Muscle layer of duodenum (tissue), 2 donors: ENCODE results near the gene SYNPO.
A peak's percentile ranks its signal among the peaks of the same experiment; 100 is the strongest.

Experiments
- H3K27ac ChIP-seq: one replicate; pipeline ENCODE4 v1.7.0; 2013; ENCODE audit warnings: mild to moderate bottlenecking, low read length
- H3K27me3 ChIP-seq: one replicate; pipeline ENCODE4 v1.7.0; 2013; ENCODE audit warnings: low read depth, mild to moderate bottlenecking, control low read depth, low read length
- H3K36me3 ChIP-seq, 2 donors: one replicate each; pipeline ENCODE4 v1.7.0; 2013; ENCODE audit warnings: low read length in 2 of 2, control low read depth in 1 of 2, mild to moderate bottlenecking in 1 of 2; ENCODE audit not compliant: insufficient read depth in 2 of 2, control insufficient read depth in 1 of 2
- H3K4me1 ChIP-seq, 2 donors: one replicate each; pipeline ENCODE4 v1.7.0; 2013; ENCODE audit warnings: low read length in 2 of 2, mild to moderate bottlenecking in 2 of 2, control low read depth in 1 of 2, moderate library complexity in 1 of 2; ENCODE audit not compliant: insufficient read depth in 2 of 2, control insufficient read depth in 1 of 2
- H3K4me3 ChIP-seq, 2 donors: one replicate each; pipeline ENCODE4 v1.7.0; 2013; ENCODE audit warnings: low read length in 2 of 2, low read depth in 1 of 2, mild to moderate bottlenecking in 1 of 2
- H3K9me3 ChIP-seq, 2 donors: one replicate each; pipeline ENCODE4 v1.7.0; 2013; ENCODE audit warnings: low read length in 2 of 2, control low read depth in 1 of 2, mild to moderate bottlenecking in 1 of 2; ENCODE audit not compliant: control insufficient read depth in 1 of 2
- donor health status: healthy.

The SYNPO gene

GRCh38 chr5:150627731-150628545 lies 12.5 kb upstream of the SYNPO start:
- H3K4me1 ChIP-seq = peaks cover 25 to 64% of the 10 kb centered on the region in 2 donors
- no peak overlapping the region for H3K4me3 ChIP-seq
- H3K27me3 ChIP-seq = no peaks in the 10 kb centered on the region
- H3K9me3 ChIP-seq = no peaks in the 10 kb centered on the region
- H3K36me3 ChIP-seq = no peaks in the 10 kb centered on the region
- H3K27ac ChIP-seq = peak overlapping the region; percentile 89

DNA sequence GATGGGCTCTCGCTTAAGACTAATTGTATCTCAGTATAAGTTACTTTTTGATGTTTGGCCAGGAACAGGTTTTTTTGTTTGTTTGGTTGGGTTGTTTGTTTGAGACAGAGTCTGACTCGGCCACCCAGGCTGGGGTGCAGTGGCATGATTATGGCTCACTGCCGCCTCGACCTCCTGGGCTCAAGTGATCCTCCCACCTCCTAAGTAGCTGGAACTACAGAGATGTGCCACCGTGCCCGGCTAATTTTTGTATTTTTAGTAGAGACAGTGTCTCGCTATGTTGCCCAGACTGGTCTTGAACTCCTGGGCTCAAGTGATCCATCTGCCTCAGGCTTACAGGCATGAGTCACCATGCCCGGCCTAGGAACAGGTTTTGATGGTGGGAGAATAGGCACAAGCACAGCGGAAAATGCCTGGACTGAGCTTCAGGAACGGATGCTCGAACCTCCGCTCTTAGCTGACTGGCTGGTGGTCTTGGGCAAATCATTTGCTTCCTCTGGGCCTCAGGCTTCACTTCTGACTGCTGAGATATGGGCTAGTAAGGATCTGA lies 11.4 kb upstream of the SYNPO start:
- Histone ChIP-seq H3K27ac (no peak overlapping the region), H3K27me3 (no peaks in the 10 kb centered on the region), H3K9me3 (no peaks in the 10 kb centered on the region), H3K36me3 (no peaks in the 10 kb centered on the region), H3K4me3 (no peak overlapping the region), H3K4me1 (peaks cover 14 to 62% of the 10 kb centered on the region in 2 donors)

- H3K4me3 ChIP-seq = no peak overlapping the region
- H3K27ac ChIP-seq = no peak overlapping the region
- no peaks in the 10 kb centered on the region for H3K27me3 ChIP-seq
- peaks cover 12 to 59% of the 10 kb centered on the region in 2 donors for H3K4me1 ChIP-seq
- H3K9me3 ChIP-seq = no peaks in the 10 kb centered on the region
- no peaks in the 10 kb centered on the region for H3K36me3 ChIP-seq
These were observed 10.4 kb upstream of the SYNPO start for GRCh38 chr5:150630016-150630415.

GRCh38 chr5:150630461-150631325 lies 9.8 kb upstream of the SYNPO start:
- no peaks in the 10 kb centered on the region for H3K27me3 ChIP-seq
- H3K36me3 ChIP-seq = no peaks in the 10 kb centered on the region
- H3K4me1 ChIP-seq = peaks cover 12 to 59% of the 10 kb centered on the region in 2 donors
- no peaks in the 10 kb centered on the region for H3K9me3 ChIP-seq
- H3K27ac ChIP-seq = no peak overlapping the region
- no peak overlapping the region for H3K4me3 ChIP-seq

DNA sequence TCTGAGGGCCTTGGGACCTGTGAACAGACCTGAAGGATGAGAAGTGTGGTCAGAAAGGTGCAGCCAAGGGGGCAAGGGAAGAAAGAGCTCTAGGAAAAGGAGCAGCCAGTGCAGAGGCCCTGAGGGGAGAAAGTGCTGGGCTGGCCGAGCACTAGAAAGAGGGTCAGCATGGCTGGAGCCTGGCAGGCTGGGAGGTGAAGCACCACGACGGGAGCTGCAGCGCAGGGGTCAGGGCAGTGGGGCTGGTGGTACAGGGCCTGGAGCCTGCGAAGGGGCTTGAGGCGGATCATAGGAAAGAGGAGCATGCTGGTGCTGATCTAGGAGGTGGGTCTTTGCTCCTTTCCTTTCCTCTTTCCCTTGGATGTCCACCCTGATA lies 9.1 kb upstream of the SYNPO start:
- no peaks in the 10 kb centered on the region for H3K36me3 ChIP-seq
- H3K27me3 ChIP-seq = no peaks in the 10 kb centered on the region
- H3K27ac ChIP-seq = no peak overlapping the region
- H3K4me1 ChIP-seq = peaks cover 15 to 62% of the 10 kb centered on the region in 2 donors
- no peaks in the 10 kb centered on the region for H3K9me3 ChIP-seq
- H3K4me3 ChIP-seq = no peak overlapping the region

DNA sequence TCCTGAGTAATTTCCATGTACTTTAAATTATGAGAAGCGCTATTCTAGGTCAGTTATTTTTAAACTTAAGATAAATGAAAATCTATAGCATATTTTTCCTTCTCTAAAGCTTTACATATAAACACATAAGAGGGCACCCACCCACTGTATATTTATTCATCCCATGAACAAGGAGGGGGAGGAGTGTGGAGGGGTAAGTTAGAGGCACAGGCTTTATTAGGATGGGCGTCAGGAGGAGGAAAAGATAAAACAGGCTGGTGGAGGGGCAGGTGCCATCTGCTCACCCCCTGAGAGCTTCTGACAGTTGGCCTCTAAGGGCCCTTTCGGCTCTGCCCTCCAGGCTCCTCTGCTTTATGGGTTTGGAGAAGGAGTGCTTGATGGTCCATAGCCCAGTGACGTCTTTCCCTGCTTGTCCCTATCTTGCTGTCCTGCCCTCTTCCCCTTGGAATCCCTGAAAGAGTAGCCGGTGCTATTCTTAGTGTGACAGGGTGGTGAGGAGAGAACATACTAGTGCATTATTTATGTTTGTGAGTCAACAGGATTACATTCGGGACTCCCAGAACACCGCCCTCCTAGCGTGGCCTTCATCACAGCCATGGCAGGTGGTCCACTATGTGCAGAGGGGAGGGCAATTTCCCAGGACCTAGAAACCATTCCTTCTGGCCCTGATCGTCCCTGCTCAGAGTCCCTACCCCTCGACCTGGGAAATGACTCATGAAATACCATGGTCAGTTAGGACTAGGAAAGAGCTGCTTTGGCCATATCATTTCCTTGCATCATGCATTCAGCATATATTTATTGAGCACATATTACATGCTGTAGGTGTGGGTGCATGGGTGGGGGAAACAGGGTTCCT lies 7.9 kb upstream of the SYNPO start:
- Histone ChIP-seq H3K4me1 (peaks cover 11 to 60% of the 10 kb centered on the region in 2 donors), H3K4me3 (no peak overlapping the region), H3K27ac (no peak overlapping the region), H3K27me3 (no peaks in the 10 kb centered on the region), H3K36me3 (no peaks in the 10 kb centered on the region), H3K9me3 (no peaks in the 10 kb centered on the region)

DNA sequence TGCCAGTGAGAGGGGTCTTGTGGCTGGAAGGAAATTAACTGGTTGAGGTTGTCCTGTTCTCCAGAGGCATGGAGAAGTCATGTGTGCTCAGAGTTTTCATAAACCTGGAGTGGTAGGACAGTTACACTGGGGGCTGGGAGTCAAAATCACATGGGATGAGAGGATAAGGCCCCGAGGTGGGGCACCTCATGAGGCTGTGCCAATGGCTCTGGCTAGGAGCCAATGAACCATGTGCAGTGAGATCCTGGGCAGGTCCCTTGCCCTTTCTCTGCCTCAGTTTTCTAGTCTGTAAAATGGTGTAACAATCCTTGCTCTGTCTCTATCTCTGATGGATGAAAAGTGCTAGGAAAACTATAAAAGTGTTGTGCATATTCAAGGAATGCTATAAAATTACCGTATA lies 7.0 kb upstream of the SYNPO start:
- no peaks in the 10 kb centered on the region for H3K36me3 ChIP-seq
- no peak overlapping the region for H3K4me3 ChIP-seq
- no peaks in the 10 kb centered on the region for H3K9me3 ChIP-seq
- no peak overlapping the region for H3K27ac ChIP-seq
- no peaks in the 10 kb centered on the region for H3K27me3 ChIP-seq
- peaks cover 11 to 62% of the 10 kb centered on the region in 2 donors for H3K4me1 ChIP-seq

- H3K27me3 ChIP-seq = no peaks in the 10 kb centered on the region
- peaks cover 23 to 64% of the 10 kb centered on the region in 2 donors for H3K4me1 ChIP-seq
- no peak overlapping the region for H3K4me3 ChIP-seq
- no peaks in the 10 kb centered on the region for H3K9me3 ChIP-seq
- H3K36me3 ChIP-seq = no peaks in the 10 kb centered on the region
- no peak overlapping the region for H3K27ac ChIP-seq
These were observed 3.8 kb upstream of the SYNPO start for GRCh38 chr5:150636391-150637244.

GRCh38 chr5:150637245-150638052 lies 3.0 kb upstream of the SYNPO start:
- H3K9me3 ChIP-seq = no peaks in the 10 kb centered on the region
- H3K4me3 ChIP-seq = no peak overlapping the region
- H3K27me3 ChIP-seq = no peaks in the 10 kb centered on the region
- H3K27ac ChIP-seq = no peak overlapping the region
- peaks cover 32 to 64% of the 10 kb centered on the region in 2 donors for H3K4me1 ChIP-seq
- H3K36me3 ChIP-seq = no peaks in the 10 kb centered on the region
